Measurements from ENCODE around the gene CHSY3. TPM values are rescaled to one million over a fixed set of nuclear protein-coding genes. Genes with fewer than 3 reads are reported as not detected.

The CHSY3 gene
- total RNA-seq, 1 donor = 9.9 TPM

GRCh38 chr5:130141659-130142320 lies 237.5 kb downstream of the CHSY3 start:
- TF ChIP-seq CTCF (IDR thresholded peaks at IDR 0.05; ENCODE audit: insufficient read depth, low read depth, low read length) = peak; percentile 82

GRCh38 chr5:130151239-130151638 lies 247.0 kb downstream of the CHSY3 start:
- TF ChIP-seq CTCF (IDR thresholded peaks at IDR 0.05; ENCODE audit: insufficient read depth, low read depth, low read length) = no peak
- H3K4me3 ChIP-seq (ENCODE audit: low read depth, low read length) = no peak overlapping the region

More at GRCh38 chr5:130141659-130142320, 237.5 kb downstream of the CHSY3 start:
- H3K4me3 ChIP-seq (ENCODE audit: low read depth, low read length) = no peak overlapping the region
- peak; percentile 41 for DNase-seq (ENCODE audit: low read depth)

GRCh38 chr5:130155345-130156011 lies 251.2 kb downstream of the CHSY3 start:
- H3K4me3 ChIP-seq (ENCODE audit: low read depth, low read length) = no peak overlapping the region
- no peak for DNase-seq (ENCODE audit: low read depth)
- TF ChIP-seq CTCF (IDR thresholded peaks at IDR 0.05; ENCODE audit: insufficient read depth, low read depth, low read length) = no peak

More at GRCh38 chr5:130151239-130151638, 247.0 kb downstream of the CHSY3 start:
- no peak for DNase-seq (ENCODE audit: low read depth)

- DNase-seq (ENCODE audit: low read depth) = no peak
- TF ChIP-seq CTCF (IDR thresholded peaks at IDR 0.05; ENCODE audit: insufficient read depth, low read depth, low read length) = no peak
- H3K4me3 ChIP-seq (ENCODE audit: low read depth, low read length) = no peak overlapping the region
These were observed 253.8 kb downstream of the CHSY3 start for GRCh38 chr5:130158036-130158435.

- TF ChIP-seq CTCF (IDR thresholded peaks at IDR 0.05; ENCODE audit: insufficient read depth, low read depth, low read length) = no peak
- no peak for DNase-seq (ENCODE audit: low read depth)
- H3K4me3 ChIP-seq (ENCODE audit: low read depth, low read length) = no peak overlapping the region
These were observed 255.7 kb downstream of the CHSY3 start for GRCh38 chr5:130159968-130160367.

GRCh38 chr5:130164966-130165365 lies 260.7 kb downstream of the CHSY3 start:
- H3K4me3 ChIP-seq (ENCODE audit: low read depth, low read length) = no peak overlapping the region
- TF ChIP-seq CTCF (IDR thresholded peaks at IDR 0.05; ENCODE audit: insufficient read depth, low read depth, low read length) = no peak
- DNase-seq (ENCODE audit: low read depth) = peak; percentile 13
